Lower leg skin (tissue), 3 donors: ENCODE measurements around the gene HEPACAM.

ENCODE experiments used
- CTCF ChIP-seq, 3 donors: fragments of 450-650 bp; IDR thresholded peaks; one replicate each; pipeline ENCODE4 v1.5.1; 2016; ENCODE audit warnings: antibody characterized with exemption in 3 of 3, mild to moderate bottlenecking in 3 of 3, moderate library complexity in 2 of 3
- POLR2A ChIP-seq, 2 donors: fragments of 450-650 bp; IDR thresholded peaks; one replicate each; pipeline ENCODE4 v1.6.1; 2016 to 2017; ENCODE audit warnings: antibody characterized with exemption in 2 of 2, mild to moderate bottlenecking in 1 of 2, moderate library complexity in 1 of 2

- no peak for TF ChIP-seq CTCF (IDR thresholded peaks at IDR 0.05)
- TF ChIP-seq POLR2A (IDR thresholded peaks at IDR 0.05) = no peak
These were observed 3.1 kb upstream of the HEPACAM start for GRCh38 chr11:124938970-124939369.
